H9 (cell line): Measurements from ENCODE around the gene DBI. TPM values are rescaled to one million over a fixed set of nuclear protein-coding genes. Genes with fewer than 3 reads are reported as not detected.
A peak's percentile ranks its signal among the peaks of the same experiment; 100 is the strongest.

Experiments used
- DNase-seq: peaks from one replicate; pipeline ENCODE4 v3.0.0-alpha.2; 2017
- H2AFZ ChIP-seq: one replicate; pipeline ENCODE4 v1.6.1; 2013; ENCODE audit warnings: mild to moderate bottlenecking, low read length, control low read depth, moderate library complexity
- H2AK5ac ChIP-seq: 2 replicates; pipeline ENCODE4 v1.6.1; 2013; ENCODE audit warnings: low read length, control low read depth, mixed read lengths; ENCODE audit not compliant: insufficient read length
- H2BK120ac ChIP-seq: one replicate; pipeline ENCODE4 v1.6.1; 2013; ENCODE audit warnings: low read depth, mild to moderate bottlenecking, low read length, control low read depth, inconsistent platforms; ENCODE audit not compliant: poor library complexity, severe bottlenecking
- H2BK12ac ChIP-seq: 2 replicates; pipeline ENCODE4 v1.6.1; 2013; ENCODE audit warnings: low read length, control low read depth, mixed read lengths, low read depth; ENCODE audit not compliant: insufficient read length
- H2BK15ac ChIP-seq: 2 replicates; pipeline ENCODE4 v1.6.1; 2013; ENCODE audit warnings: low read depth, low read length, control low read depth
- H2BK20ac ChIP-seq: one replicate; pipeline ENCODE4 v1.6.1; 2013; ENCODE audit warnings: low read depth, mild to moderate bottlenecking, low read length, control low read depth, inconsistent platforms; ENCODE audit not compliant: poor library complexity, severe bottlenecking
- H2BK5ac ChIP-seq: 2 replicates; pipeline ENCODE4 v1.6.1; 2013; ENCODE audit warnings: low read length, control low read depth, mixed read lengths; ENCODE audit not compliant: insufficient read length
- H3K14ac ChIP-seq: 2 replicates; pipeline ENCODE4 v1.6.1; 2013; ENCODE audit warnings: low read length, control low read depth; ENCODE audit not compliant: insufficient read depth
- H3K18ac ChIP-seq: 2 replicates; pipeline ENCODE4 v1.6.1; 2013; ENCODE audit warnings: low read depth, mild to moderate bottlenecking, mixed read lengths, low read length, control low read depth; ENCODE audit not compliant: insufficient read length
- H3K23ac ChIP-seq: 2 replicates; pipeline ENCODE4 v1.6.1; 2013; ENCODE audit warnings: low read length, control low read depth, mixed read lengths, low read depth; ENCODE audit not compliant: insufficient read length
- H3K23me2 ChIP-seq: 2 replicates; pipeline ENCODE4 v1.6.1; 2013; ENCODE audit warnings: low read depth, mild to moderate bottlenecking, mixed read lengths, low read length, control low read depth; ENCODE audit not compliant: insufficient read length, poor library complexity, severe bottlenecking
- H3K27ac ChIP-seq: 2 replicates; pipeline ENCODE4 v1.5.1; 2013; ENCODE audit warnings: low read length, control low read depth, mixed read lengths, low read depth; ENCODE audit not compliant: insufficient read length
- H3K27me3 ChIP-seq: 2 replicates; pipeline ENCODE4 v1.6.1; 2013; ENCODE audit warnings: low read length, control low read depth, inconsistent platforms; ENCODE audit not compliant: insufficient read depth
- H3K4ac ChIP-seq: 2 replicates; pipeline ENCODE4 v1.6.1; 2013; ENCODE audit warnings: low read depth, mild to moderate bottlenecking, control low read depth, inconsistent platforms, low read length, moderate library complexity
- H3K4me1 ChIP-seq: 2 replicates; pipeline ENCODE4 v1.6.1; 2013; ENCODE audit warnings: low read length, control low read depth, inconsistent platforms; ENCODE audit not compliant: insufficient read depth
- H3K4me2 ChIP-seq: 2 replicates; pipeline ENCODE4 v1.6.1; 2013; ENCODE audit warnings: low read length, control low read depth, mixed read lengths; ENCODE audit not compliant: insufficient read length, insufficient read depth
- H3K56ac ChIP-seq: 2 replicates; pipeline ENCODE4 v1.6.1; 2013; ENCODE audit warnings: low read depth, mild to moderate bottlenecking, mixed read lengths, low read length, control low read depth; ENCODE audit not compliant: insufficient read length
- H3K79me1 ChIP-seq: 2 replicates; pipeline ENCODE4 v1.6.1; 2013; ENCODE audit warnings: low read depth, mild to moderate bottlenecking, moderate library complexity, low read length, control low read depth, inconsistent platforms; ENCODE audit not compliant: insufficient read depth, poor library complexity, severe bottlenecking
- H3K79me2 ChIP-seq: 2 replicates; pipeline ENCODE4 v1.6.1; 2013; ENCODE audit warnings: low read length, control low read depth, inconsistent platforms; ENCODE audit not compliant: insufficient read depth
- H3K9ac ChIP-seq: 2 replicates; pipeline ENCODE4 v1.6.1; 2013; ENCODE audit warnings: low read length, control low read depth, mixed read lengths; ENCODE audit not compliant: insufficient read length; ENCODE audit errors: extremely low read depth
- H3K9me3 ChIP-seq: one replicate; pipeline ENCODE4 v1.6.1; 2013; ENCODE audit warnings: low read depth, low read length, inconsistent platforms; ENCODE audit not compliant: control insufficient read depth
- H3T11ph ChIP-seq: one replicate; pipeline ENCODE4 v1.6.1; 2013; ENCODE audit warnings: mild to moderate bottlenecking, low read length, control low read depth, inconsistent platforms
- H4K20me1 ChIP-seq: one replicate; pipeline ENCODE4 v1.6.1; 2013; ENCODE audit not compliant: control insufficient read depth, insufficient read length, insufficient read depth
- H4K5ac ChIP-seq: 2 replicates; pipeline ENCODE4 v1.6.1; 2013; ENCODE audit warnings: low read depth, mild to moderate bottlenecking, mixed read lengths, low read length, control low read depth; ENCODE audit not compliant: insufficient read length
- H4K8ac ChIP-seq: replicated peaks from 2 replicates; pipeline ENCODE4 v1.6.1; 2013; ENCODE audit warnings: low read length, control low read depth, mixed read lengths, low read depth; ENCODE audit not compliant: insufficient read length
- H4K91ac ChIP-seq: 2 replicates; pipeline ENCODE4 v1.6.1; 2013; ENCODE audit warnings: low read depth, mild to moderate bottlenecking, moderate library complexity, mixed read lengths, low read length, control low read depth; ENCODE audit not compliant: insufficient read length
- H3K27ac Mint-ChIP-seq, 3 experiments: 2 replicates in 2 of 3; 3 replicates in 1 of 3; pipeline ENCODE4 v1.8.0; 2020 to 2021; ENCODE audit warnings: mixed read lengths in 3 of 3, mild to moderate bottlenecking in 1 of 3, moderate library complexity in 1 of 3
- H3K27me3 Mint-ChIP-seq: 2 replicates; pipeline ENCODE4 v1.8.0; 2021; ENCODE audit warnings: low read depth, mild to moderate bottlenecking, moderate library complexity, mixed read lengths
- H3K36me3 Mint-ChIP-seq, 3 experiments: 2 replicates in 2 of 3; 3 replicates in 1 of 3; pipeline ENCODE4 v1.8.0; 2020 to 2021; ENCODE audit warnings: low read depth in 3 of 3, mixed read lengths in 3 of 3; ENCODE audit not compliant: insufficient read depth in 1 of 3
- H3K4me1 Mint-ChIP-seq, 2 experiments: 2 replicates each; pipeline ENCODE4 v1.8.0; 2020; ENCODE audit warnings: mixed read lengths in 2 of 2
- H3K4me3 Mint-ChIP-seq, 2 experiments: 2 replicates in 1 of 2; 3 replicates in 1 of 2; pipeline ENCODE4 v1.8.0; 2020 to 2021; ENCODE audit warnings: mild to moderate bottlenecking in 2 of 2, mixed read lengths in 2 of 2, moderate library complexity in 1 of 2
- H3K9me3 Mint-ChIP-seq, 2 experiments: 2 replicates in 1 of 2; 3 replicates in 1 of 2; pipeline ENCODE4 v1.8.0; 2020; ENCODE audit warnings: mild to moderate bottlenecking in 2 of 2, mixed read lengths in 2 of 2, moderate library complexity in 1 of 2
- CTCF ChIP-seq: fragments of 200-600 bp; sonication (generic); conservative IDR thresholded peaks from 3 replicates; pipeline ENCODE4 v1.8.0; 2021; ENCODE audit warnings: antibody characterized with exemption, mild to moderate bottlenecking
- WGBS: extraction: QIAGEN DNeasy Blood & Tissue Kit; methylation state at CpG from one replicate; pipeline ENCODE4 v1.1.7; 2013; ENCODE audit warnings: missing lambda C conversion rate, low lambda C conversion rate, mixed read lengths; ENCODE audit not compliant: insufficient read length; ENCODE audit errors: extremely low coverage; 5-methylcytosine and 5-hydroxymethylcytosine counted together
- total RNA-seq: library from RNA; stranded (reverse); gene quantifications from 2 replicates; pipeline ENCODE4 v1.2.1, GENCODE V29; 2021

DBI gene
- total RNA-seq, 1 experiment from 2014 or later, result 127 TPM

GRCh38 chr2:119421304-119421703 is 54.5 kb downstream of the DBI start:
- Histone ChIP-seq H4K5ac (no peak overlapping the region), H3K27ac (no peak overlapping the region), H2BK120ac (no peak overlapping the region), H3K18ac (no peak overlapping the region), H2AK5ac (no peak overlapping the region), H3K27me3 (no peaks in the 10 kb centered on the region), H3K9me3 (no peaks in the 10 kb centered on the region), H2AFZ (no peak overlapping the region), H4K91ac (no peak overlapping the region), H2BK15ac (no peak overlapping the region), H4K20me1 (no peaks in the 10 kb centered on the region), H3K9ac (no peak overlapping the region), H4K8ac (no peak overlapping the region), H2BK12ac (no peak overlapping the region), H3T11ph (no peak overlapping the region), H3K4me1 (0 out of 2 replicates have a peak, but pooled peaks cover 2% of the 10 kb centered on the region), H3K56ac (no peak overlapping the region), H3K4ac (no peak overlapping the region), H3K4me2 (no peak overlapping the region), H3K79me2 (no peaks in the 10 kb centered on the region), H2BK5ac (no peak overlapping the region), H3K14ac (no peak overlapping the region), H3K79me1 (no peaks in the 10 kb centered on the region), H3K23ac (no peak overlapping the region), H2BK20ac (no peak overlapping the region), H3K23me2 (no peaks in the 10 kb centered on the region)
- Mint-ChIP-seq H3K27me3 (peaks cover 14% of the 10 kb centered on the region), H3K27ac (no peak overlapping the region; a peak in 1 of 7 replicates), H3K9me3 (peaks cover 12 to 28% of the 10 kb centered on the region in 2 experiments), H3K36me3 (peaks cover 0 to 19% (median 9%) of the 10 kb centered on the region in 3 experiments), H3K4me3 (no peak overlapping the region), H3K4me1 (peaks cover 22 to 26% of the 10 kb centered on the region in 2 experiments)
- no CpG with 5 or more reads among the region's 1 CpG for WGBS
- DNase-seq, result peak; percentile 10
- no peak for TF ChIP-seq CTCF
